GM21447 (cell line): ENCODE results near the gene RPS24.
"Not testable (repeated sequence)": the region's sequence is repeated elsewhere in the genome, so short reads cannot be mapped to it uniquely, and the experiment has no call there.

Experiments used
- ATAC-seq: cut with Tn5 transposase; IDR thresholded peaks from one replicate; pipeline ENCODE4 v1.9.1; 2021; ENCODE audit not compliant: unreplicated experiment

RPS24 gene

GRCh38 chr10:78033637-78034470 is at the start of gene RPS24:
Gene RPS24, plus strand, starts transcription at chr10:78033863. Its CDS starts 39 bp downstream, at chr10:78033902.
- peak; percentile 74 for ATAC-seq

- no peak for ATAC-seq
These were observed 48.7 kb upstream of the RPS24 start for GRCh38 chr10:77984986-77985385.

- no peak for ATAC-seq
These were observed 45.9 kb upstream of the RPS24 start for GRCh38 chr10:77987671-77988255.

GRCh38 chr10:77989081-77989724 is 44.5 kb upstream of the RPS24 start:
- no peak for ATAC-seq

GRCh38 chr10:77993620-77994019 is 40.0 kb upstream of the RPS24 start:
- ATAC-seq = no peak

GRCh38 chr10:77998780-77999179 is 34.9 kb upstream of the RPS24 start:
- ATAC-seq = not testable (repeated sequence)

- no peak for ATAC-seq
These were observed 33.5 kb upstream of the RPS24 start for GRCh38 chr10:78000206-78000605.

- no peak for ATAC-seq
These were observed 32.6 kb upstream of the RPS24 start for GRCh38 chr10:78000956-78001472.

GRCh38 chr10:78002541-78003288 is 30.9 kb upstream of the RPS24 start:
- no peak for ATAC-seq

- no peak for ATAC-seq
These were observed 29.2 kb upstream of the RPS24 start for GRCh38 chr10:78004215-78005026.

GRCh38 chr10:78007172-78007571 is 26.5 kb upstream of the RPS24 start:
- ATAC-seq = no peak

GRCh38 chr10:78009662-78010061 is 24.0 kb upstream of the RPS24 start:
- ATAC-seq = no peak

GRCh38 chr10:78010278-78010677 is 23.4 kb upstream of the RPS24 start:
- no peak for ATAC-seq

GRCh38 chr10:78011065-78011464 is 22.6 kb upstream of the RPS24 start:
- ATAC-seq = no peak

- ATAC-seq = no peak
These were observed 20.1 kb upstream of the RPS24 start for GRCh38 chr10:78013564-78013963.

- no peak for ATAC-seq
These were observed 18.1 kb upstream of the RPS24 start for GRCh38 chr10:78015546-78015945.

- no peak for ATAC-seq
These were observed 15.8 kb upstream of the RPS24 start for GRCh38 chr10:78017856-78018255.

- no peak for ATAC-seq
These were observed 14.4 kb upstream of the RPS24 start for GRCh38 chr10:78019264-78019663.

GRCh38 chr10:78021201-78021600 is 12.5 kb upstream of the RPS24 start:
- ATAC-seq = no peak

GRCh38 chr10:78023741-78024140 is 9.9 kb upstream of the RPS24 start:
- no peak for ATAC-seq
